HS-5 (cell line): ENCODE data around the gene GMPPA.

Experiments used
- DNase-seq: peaks from one replicate; pipeline ENCODE4 v3.0.0-alpha.2; 2012; ENCODE audit warnings: low read depth

GMPPA gene

GRCh38 chr2:219468410-219469185 lies 30.1 kb upstream of the GMPPA start:
- DNase-seq, result no peak

DNA sequence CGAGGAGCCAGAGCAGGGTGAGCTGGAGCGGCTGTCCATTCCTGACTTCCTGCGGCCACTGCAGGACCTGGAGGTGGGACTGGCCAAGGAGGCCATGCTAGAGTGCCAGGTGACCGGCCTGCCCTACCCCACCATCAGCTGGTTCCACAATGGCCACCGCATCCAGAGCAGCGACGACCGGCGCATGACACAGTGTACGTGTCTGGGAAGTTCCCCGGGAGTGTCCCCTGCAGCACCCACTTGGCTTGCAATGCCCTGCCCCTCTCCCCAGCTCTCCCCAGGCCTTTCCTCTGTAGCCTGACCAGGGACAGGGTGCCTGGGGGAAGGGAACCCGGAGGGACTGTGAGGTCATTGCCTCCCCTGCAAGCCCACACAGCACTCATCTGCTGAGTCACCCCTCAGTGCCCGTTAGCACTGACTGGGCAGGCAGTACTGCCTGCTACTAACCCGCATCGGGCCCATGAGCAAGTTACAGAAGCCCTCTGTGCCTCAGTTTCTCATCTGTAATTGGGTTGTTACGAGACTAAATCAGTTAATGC lies 29.4 kb upstream of the GMPPA start:
- DNase-seq, result peak; percentile 35

- no peak for DNase-seq
Observed at GRCh38 chr2:219470429-219470828, 28.3 kb upstream of the GMPPA start.

- DNase-seq, result no peak
Observed at GRCh38 chr2:219471476-219472371, 27.0 kb upstream of the GMPPA start.

- DNase-seq, result no peak
Observed at GRCh38 chr2:219472629-219473187, 26.0 kb upstream of the GMPPA start.

- DNase-seq, result no peak
Observed at GRCh38 chr2:219473511-219473910, 25.2 kb upstream of the GMPPA start.

DNA sequence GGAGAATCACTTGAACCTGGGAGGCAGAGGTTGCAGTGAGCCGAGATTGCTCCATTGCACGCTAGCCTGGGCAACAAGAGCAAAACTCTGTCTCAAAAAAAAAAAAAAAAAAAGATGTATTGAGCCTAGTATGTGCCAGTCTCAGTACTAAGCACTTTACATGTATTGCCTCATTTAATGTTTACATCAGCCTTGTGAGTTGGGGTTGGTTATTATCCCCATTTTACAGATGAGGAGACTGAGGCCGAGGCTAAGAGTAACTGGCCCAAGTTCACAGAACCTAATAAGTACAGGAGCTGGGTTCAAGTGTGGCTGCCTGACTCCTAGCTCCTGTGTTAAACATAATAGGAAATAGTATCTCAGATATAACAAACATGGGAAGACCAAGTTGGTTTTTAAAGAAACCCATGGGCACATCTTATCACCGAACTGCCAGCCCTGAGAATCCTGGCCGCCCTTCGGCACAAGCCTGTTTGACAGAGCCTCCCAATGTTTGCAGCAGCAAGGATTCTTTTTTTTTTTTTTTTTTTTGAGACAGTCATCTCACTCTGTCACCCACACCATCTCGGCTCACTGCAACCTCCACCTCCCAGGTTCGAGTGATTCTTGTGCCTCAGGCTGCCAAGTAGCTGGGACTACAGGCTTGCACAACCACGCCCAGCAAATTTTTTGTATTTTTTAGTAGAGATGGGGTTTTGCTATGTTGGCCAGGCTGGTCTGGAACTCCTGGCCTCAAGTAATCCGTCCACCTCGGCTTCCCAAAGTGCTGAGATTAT lies 24.2 kb upstream of the GMPPA start:
- no peak for DNase-seq

DNA sequence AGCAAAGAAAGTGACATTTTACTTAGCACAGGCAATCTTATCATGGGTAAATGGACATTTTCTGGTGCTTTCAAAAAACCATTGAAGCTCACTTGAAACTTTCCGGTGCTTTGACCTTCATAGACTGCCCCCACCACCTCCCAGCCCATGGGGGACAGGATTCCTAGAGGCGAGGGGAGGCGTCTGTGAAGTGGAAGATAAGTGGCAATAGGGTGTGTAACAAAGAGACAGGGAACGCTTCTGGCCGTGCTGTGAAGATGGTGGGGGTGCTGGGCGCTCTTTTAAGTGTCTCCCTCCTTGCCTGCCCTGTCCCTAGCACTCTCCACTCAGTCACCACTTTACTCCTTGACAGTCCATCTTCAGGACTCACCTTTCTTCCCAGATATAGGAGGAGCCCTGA lies 23.4 kb upstream of the GMPPA start:
- DNase-seq, result no peak

GRCh38 chr2:219475697-219476651 lies 22.7 kb upstream of the GMPPA start:
- no peak for DNase-seq

DNA sequence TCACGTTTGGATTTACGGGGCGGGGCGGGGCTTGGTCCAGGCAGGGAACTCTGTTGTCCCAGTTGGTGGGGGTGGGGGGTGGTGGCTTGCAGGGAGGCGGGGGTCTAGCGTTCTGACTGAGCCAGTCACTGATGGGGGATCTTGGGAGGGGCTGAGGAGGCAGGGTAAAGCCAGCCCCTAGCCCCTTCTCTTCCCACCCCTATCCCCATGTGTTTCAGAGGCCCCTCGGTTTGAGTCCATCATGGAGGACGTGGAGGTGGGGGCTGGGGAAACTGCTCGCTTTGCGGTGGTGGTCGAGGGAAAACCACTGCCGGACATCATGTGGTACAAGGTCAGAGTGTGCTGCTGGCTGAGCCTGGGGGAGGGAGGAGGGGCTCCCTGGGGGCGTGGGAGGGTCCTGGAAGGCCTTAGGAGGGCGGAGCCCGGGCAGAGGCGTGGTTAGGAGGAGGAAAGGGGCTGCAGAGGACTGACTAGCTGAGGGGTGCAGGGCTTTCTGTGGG lies 22.0 kb upstream of the GMPPA start:
- no peak for DNase-seq

GRCh38 chr2:219477179-219477578 lies 21.5 kb upstream of the GMPPA start:
- no peak for DNase-seq

DNA sequence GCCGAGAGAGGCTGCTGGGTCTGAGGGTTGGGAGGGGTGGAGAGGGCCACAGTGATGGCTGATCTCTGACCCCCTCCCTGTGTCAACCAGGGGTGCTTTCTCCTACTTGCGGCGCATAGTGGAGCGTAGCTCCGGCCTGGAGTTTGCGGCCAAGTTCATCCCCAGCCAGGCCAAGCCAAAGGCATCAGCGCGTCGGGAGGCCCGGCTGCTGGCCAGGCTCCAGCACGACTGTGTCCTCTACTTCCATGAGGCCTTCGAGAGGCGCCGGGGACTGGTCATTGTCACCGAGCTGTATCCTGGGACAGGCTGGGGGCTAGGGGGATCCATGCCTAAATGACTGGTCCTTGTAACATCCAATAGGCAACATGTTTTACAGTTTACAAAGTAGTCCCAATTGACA lies 20.9 kb upstream of the GMPPA start:
- no peak for DNase-seq

DNA sequence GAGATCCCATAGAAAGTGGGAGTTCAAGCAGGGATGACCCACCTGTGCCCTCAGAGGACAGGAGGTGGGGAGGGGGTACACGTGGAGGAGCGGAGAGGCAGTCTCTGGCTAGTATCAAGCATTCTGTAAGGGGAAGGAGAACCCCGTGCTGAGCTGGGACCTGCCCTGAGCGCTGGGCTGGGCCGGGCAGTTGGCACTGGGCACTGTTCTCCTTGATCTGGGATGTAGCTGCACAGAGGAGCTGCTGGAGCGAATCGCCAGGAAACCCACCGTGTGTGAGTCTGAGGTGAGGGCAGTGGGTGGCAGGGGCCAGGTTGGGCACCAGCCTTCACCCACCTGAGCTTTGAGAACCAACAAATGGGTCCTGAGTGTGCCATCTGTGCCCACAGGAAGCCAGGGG lies 19.8 kb upstream of the GMPPA start:
- DNase-seq, result no peak

DNA sequence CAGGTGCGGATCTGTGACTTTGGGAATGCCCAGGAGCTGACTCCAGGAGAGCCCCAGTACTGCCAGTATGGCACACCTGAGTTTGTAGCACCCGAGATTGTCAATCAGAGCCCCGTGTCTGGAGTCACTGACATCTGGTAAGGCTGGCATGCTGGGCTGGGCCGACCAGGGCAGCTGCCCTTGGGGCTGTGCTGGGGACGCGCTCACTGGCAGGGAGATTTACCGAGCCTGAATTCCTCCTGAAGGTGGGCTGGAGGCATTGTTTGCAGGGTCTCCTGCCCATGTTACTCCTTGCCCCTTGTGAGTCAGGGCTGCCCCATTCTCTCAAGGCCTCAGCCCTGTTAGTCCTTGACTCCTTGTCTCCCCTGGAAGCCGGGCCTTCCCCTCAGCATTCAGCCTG lies 18.7 kb upstream of the GMPPA start:
- DNase-seq, result no peak

GRCh38 chr2:219482674-219483405 lies 15.9 kb upstream of the GMPPA start:
- no peak for DNase-seq

GRCh38 chr2:219483451-219484342 lies 15.0 kb upstream of the GMPPA start:
- no peak for DNase-seq

DNA sequence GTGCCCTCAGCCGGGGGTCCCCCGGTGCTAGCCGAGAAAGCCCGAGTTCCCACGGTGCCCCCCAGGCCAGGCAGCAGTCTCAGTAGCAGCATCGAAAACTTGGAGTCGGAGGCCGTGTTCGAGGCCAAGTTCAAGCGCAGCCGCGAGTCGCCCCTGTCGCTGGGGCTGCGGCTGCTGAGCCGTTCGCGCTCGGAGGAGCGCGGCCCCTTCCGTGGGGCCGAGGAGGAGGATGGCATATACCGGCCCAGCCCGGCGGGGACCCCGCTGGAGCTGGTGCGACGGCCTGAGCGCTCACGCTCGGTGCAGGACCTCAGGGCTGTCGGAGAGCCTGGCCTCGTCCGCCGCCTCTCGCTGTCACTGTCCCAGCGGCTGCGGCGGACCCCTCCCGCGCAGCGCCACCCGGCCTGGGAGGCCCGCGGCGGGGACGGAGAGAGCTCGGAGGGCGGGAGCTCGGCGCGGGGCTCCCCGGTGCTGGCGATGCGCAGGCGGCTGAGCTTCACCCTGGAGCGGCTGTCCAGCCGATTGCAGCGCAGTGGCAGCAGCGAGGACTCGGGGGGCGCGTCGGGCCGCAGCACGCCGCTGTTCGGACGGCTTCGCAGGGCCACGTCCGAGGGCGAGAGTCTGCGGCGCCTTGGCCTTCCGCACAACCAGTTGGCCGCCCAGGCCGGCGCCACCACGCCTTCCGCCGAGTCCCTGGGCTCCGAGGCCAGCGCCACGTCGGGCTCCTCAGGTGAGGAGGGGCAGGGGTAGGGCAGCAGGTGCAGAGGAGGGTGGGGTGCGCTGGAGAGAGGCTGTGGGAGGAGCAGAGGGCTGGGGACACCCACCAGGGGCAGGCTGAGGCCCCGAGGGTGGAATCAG lies 14.1 kb upstream of the GMPPA start:
- DNase-seq, result no peak

DNA sequence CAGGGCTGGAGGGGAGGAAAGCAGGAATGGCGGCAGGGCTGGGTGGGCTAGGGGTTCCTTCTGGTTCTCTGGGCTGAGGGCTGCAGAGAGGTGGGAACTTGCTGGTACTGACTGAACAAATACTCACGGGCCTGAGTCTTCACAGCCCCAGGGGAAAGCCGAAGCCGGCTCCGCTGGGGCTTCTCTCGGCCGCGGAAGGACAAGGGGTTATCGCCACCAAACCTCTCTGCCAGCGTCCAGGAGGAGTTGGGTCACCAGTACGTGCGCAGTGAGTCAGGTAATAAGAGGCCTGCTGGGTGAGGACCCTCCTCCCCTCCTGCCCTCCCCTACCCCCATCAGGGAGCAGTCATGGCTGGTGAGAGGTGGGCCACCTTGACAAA lies 13.5 kb upstream of the GMPPA start:
- DNase-seq, result no peak
